Type B pancreatic cell (in vitro differentiated cells): ENCODE measurements around the gene STAC. TPM values are rescaled to one million over a fixed set of nuclear protein-coding genes. Genes with fewer than 3 reads are reported as not detected.

Experiments
- DNase-seq: peaks from one replicate; pipeline ENCODE4 v3.0.0; 2021; ENCODE audit warnings: mixed read lengths; ENCODE audit not compliant: unreplicated experiment; ENCODE audit errors: extremely low spot score
- H3K27ac Mint-ChIP-seq: 2 replicates; pipeline ENCODE4 v1.8.0; 2021; ENCODE audit warnings: mild to moderate bottlenecking, mixed read lengths
- H3K27me3 Mint-ChIP-seq: 2 replicates; pipeline ENCODE4 v1.8.0; 2021; ENCODE audit warnings: mixed read lengths
- H3K36me3 Mint-ChIP-seq: 2 replicates; pipeline ENCODE4 v1.8.0; 2021; ENCODE audit warnings: mixed read lengths
- H3K4me1 Mint-ChIP-seq: one replicate; pipeline ENCODE4 v1.8.0; 2021; ENCODE audit warnings: mixed read lengths; ENCODE audit not compliant: unreplicated experiment
- H3K4me3 Mint-ChIP-seq: 2 replicates; pipeline ENCODE4 v1.8.0; 2021; ENCODE audit warnings: mild to moderate bottlenecking, mixed read lengths
- H3K9me3 Mint-ChIP-seq: 2 replicates; pipeline ENCODE4 v1.8.0; 2021; ENCODE audit warnings: mixed read lengths
- CTCF ChIP-seq: fragments of 200-600 bp; sonication (generic); conservative IDR thresholded peaks from 2 replicates; pipeline ENCODE4 v1.5.0; 2021; ENCODE audit warnings: antibody characterized with exemption, mild to moderate bottlenecking
- total RNA-seq: library from RNA; stranded (reverse); gene quantifications from 2 replicates; pipeline ENCODE4 v1.2.1, GENCODE V29; 2021; ENCODE audit warnings: low replicate concordance

STAC gene
- total RNA-seq, 1 donor from 2014 or later = 3.5 TPM

- no peak for DNase-seq
- no peak for TF ChIP-seq CTCF
- Mint-ChIP-seq H3K27me3 (no peaks in the 10 kb centered on the region), H3K27ac (no peak overlapping the region), H3K36me3 (peaks cover 3% of the 10 kb centered on the region), H3K4me3 (no peak overlapping the region), H3K4me1 (no peaks in the 10 kb centered on the region), H3K9me3 (no peaks in the 10 kb centered on the region)
These were observed 100.8 kb downstream of the STAC start for GRCh38 chr3:36480911-36481648.

- Mint-ChIP-seq H3K36me3 (peaks cover 3% of the 10 kb centered on the region), H3K27ac (no peak overlapping the region), H3K9me3 (no peaks in the 10 kb centered on the region), H3K4me3 (no peak overlapping the region), H3K27me3 (no peaks in the 10 kb centered on the region), H3K4me1 (no peaks in the 10 kb centered on the region)
- DNase-seq = no peak
- TF ChIP-seq CTCF = no peak
These were observed 102.0 kb downstream of the STAC start for GRCh38 chr3:36482256-36482655.

- no peak for TF ChIP-seq CTCF
- H3K9me3 Mint-ChIP-seq = no peaks in the 10 kb centered on the region
- peaks cover 3% of the 10 kb centered on the region for H3K36me3 Mint-ChIP-seq
- no peaks in the 10 kb centered on the region for H3K27me3 Mint-ChIP-seq
- H3K4me3 Mint-ChIP-seq = no peak overlapping the region
- DNase-seq = no peak
- H3K27ac Mint-ChIP-seq = no peak overlapping the region
- no peaks in the 10 kb centered on the region for H3K4me1 Mint-ChIP-seq
These were observed 102.6 kb downstream of the STAC start for GRCh38 chr3:36482880-36483279.

- TF ChIP-seq CTCF = no peak
- H3K27ac Mint-ChIP-seq = no peak overlapping the region
- no peak for DNase-seq
- H3K9me3 Mint-ChIP-seq = no peaks in the 10 kb centered on the region
- no peak overlapping the region for H3K4me3 Mint-ChIP-seq
- no peaks in the 10 kb centered on the region for H3K4me1 Mint-ChIP-seq
- H3K27me3 Mint-ChIP-seq = no peaks in the 10 kb centered on the region
- H3K36me3 Mint-ChIP-seq = peaks cover 3% of the 10 kb centered on the region
These were observed 103.4 kb downstream of the STAC start for GRCh38 chr3:36483709-36484108.

GRCh38 chr3:36484386-36484785 lies 104.1 kb downstream of the STAC start:
- Mint-ChIP-seq H3K27me3 (no peaks in the 10 kb centered on the region), H3K9me3 (no peaks in the 10 kb centered on the region), H3K4me1 (no peaks in the 10 kb centered on the region), H3K36me3 (no peaks in the 10 kb centered on the region), H3K27ac (no peak overlapping the region), H3K4me3 (no peak overlapping the region)
- no peak for TF ChIP-seq CTCF
- DNase-seq = no peak
